GM10248 (cell line): ENCODE measurements around the gene DPH5.
"Not testable (repeated sequence)": the region's sequence is repeated elsewhere in the genome, so short reads cannot be mapped to it uniquely, and the experiment has no call there.

Experiments
- CTCF ChIA-PET: fragments of 300-600 bp; sonication (Branson Sonifier 250); formaldehyde crosslinking; extraction: SDS; loops from one replicate; lab custom pipeline; 2021; ENCODE audit warnings: antibody characterized with exemption; lab: Yijun Ruan, JAX
- POLR2A ChIA-PET: fragments of 350-650 bp; sonication (Branson Sonifier 250); formaldehyde crosslinking; extraction: SDS; loops from one replicate; lab custom pipeline; 2020; ENCODE audit warnings: antibody characterized with exemption; lab: Yijun Ruan, JAX
- DNase-seq: peaks from one replicate; pipeline ENCODE4 v3.0.0; 2012; ENCODE audit errors: extremely low spot score
- TF ChIP-seq, protein P1 (sequence below): IDR thresholded peaks from 2 replicates; pipeline ENCODE4 v1.5.1; 2012; ENCODE audit warnings: mild to moderate bottlenecking, low read depth; ENCODE audit errors: extremely low read depth, missing control alignments, control extremely low read depth

The DPH5 gene

DNA sequence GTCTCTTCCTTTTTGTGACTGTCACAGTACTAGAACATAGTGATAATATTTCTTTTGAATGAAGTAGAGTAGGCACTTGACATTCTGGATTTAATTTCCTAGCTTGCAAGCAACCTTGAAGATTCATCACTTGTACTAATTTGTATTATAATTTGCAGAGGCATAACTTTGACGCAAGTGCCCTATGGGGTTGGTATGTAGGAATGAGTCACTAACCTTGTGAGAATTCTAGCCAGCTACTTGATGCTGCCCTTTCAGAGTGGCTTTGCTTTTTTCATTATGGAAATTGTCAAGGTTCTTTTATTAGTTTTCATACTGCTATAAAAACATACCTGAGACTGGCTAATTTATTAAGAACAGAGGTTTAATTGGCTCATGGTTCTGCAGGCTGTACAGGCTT is 13.7 kb upstream of the DPH5 start:
- DNase-seq: no peak

GRCh38 chr1:101037316-101037715 is 11.7 kb upstream of the DPH5 start:
- ChIA-PET CTCF (interaction anchor here (0.9 to 2.2 kb wide), 3 partner anchors 9 to 251 kb away, joined by 4 to 9 read pairs (median 4); no protein-coding TSS in a partner anchor), POLR2A (no interaction called here)
- no peak for DNase-seq
- TF ChIP-seq, protein P1, sequence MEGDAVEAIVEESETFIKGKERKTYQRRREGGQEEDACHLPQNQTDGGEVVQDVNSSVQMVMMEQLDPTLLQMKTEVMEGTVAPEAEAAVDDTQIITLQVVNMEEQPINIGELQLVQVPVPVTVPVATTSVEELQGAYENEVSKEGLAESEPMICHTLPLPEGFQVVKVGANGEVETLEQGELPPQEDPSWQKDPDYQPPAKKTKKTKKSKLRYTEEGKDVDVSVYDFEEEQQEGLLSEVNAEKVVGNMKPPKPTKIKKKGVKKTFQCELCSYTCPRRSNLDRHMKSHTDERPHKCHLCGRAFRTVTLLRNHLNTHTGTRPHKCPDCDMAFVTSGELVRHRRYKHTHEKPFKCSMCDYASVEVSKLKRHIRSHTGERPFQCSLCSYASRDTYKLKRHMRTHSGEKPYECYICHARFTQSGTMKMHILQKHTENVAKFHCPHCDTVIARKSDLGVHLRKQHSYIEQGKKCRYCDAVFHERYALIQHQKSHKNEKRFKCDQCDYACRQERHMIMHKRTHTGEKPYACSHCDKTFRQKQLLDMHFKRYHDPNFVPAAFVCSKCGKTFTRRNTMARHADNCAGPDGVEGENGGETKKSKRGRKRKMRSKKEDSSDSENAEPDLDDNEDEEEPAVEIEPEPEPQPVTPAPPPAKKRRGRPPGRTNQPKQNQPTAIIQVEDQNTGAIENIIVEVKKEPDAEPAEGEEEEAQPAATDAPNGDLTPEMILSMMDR: no peak

More for the DNA sequence above, 13.7 kb upstream of the DPH5 start:
- CTCF ChIA-PET: no interaction called here
- POLR2A ChIA-PET: no interaction called here
- TF ChIP-seq, protein P1: no peak

DNA sequence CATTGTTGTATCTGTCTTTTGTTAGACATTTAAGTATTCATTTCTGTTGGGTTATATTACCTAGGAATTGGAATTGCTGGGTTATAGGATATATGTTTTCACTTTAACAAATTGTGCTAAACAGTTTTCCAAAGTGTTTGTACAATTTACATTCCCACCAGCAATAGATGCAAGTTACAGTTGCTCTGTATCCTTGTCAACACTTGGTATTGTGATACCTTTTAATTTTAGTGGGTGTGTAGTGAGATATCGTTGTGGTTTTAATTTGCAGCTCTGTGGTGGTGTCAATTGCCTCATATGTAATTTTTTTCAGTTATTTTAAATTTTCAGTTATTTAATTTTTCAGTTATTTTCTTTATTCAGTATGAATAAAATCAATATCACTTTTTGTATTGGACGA is 7.4 kb upstream of the DPH5 start:
- POLR2A ChIA-PET: no interaction called here
- CTCF ChIA-PET: no interaction called here
- TF ChIP-seq, protein P1: no peak
- no peak for DNase-seq

DNA sequence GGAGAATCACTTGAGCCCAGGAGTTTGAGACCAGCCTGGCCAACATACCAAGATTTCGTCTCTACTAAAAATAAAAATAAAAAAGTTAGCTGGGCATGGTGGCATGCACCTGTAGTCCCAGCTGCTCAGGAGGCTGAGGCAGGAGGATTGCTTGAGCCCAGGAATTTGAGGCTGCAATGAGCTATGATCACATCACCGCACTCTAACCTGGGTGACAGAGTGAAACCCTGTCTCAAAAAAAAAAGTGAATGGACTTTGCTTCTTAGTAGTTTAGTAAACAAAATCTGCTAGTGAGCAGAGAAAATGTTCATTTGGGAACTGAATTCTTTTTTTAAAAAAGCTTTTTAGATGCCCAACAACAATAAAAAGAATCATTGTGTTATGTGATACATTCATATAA is 6.5 kb upstream of the DPH5 start:
- CTCF ChIA-PET: interaction anchor here (0.8 to 3.4 kb wide), 5 partner anchors 11 to 259 kb away, joined by 3 to 10 read pairs (median 4); no protein-coding TSS in a partner anchor
- DNase-seq, POLR2A ChIA-PET: not testable (repeated sequence)

DNA sequence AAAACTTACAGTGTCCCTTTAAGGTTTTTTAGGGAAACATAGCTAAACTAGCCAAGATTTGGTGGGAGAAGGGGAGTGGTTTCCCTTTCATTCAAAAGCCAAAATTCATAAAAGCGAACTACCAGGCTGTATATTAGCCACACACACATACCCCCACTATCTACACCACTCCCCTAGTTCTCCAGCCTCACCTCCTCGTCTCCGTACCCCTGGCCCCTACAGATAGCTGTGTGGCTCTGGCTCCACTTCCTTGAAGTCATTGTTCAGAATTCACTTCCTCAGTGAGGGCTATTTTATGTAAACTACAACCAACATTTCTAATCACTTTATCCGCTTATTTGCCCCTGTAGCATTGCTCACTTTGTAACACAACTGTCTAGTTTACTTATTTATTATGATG is 5.3 kb upstream of the DPH5 start:
- TF ChIP-seq, protein P1: no peak
- no peak for DNase-seq
- POLR2A ChIA-PET: no interaction called here
- CTCF ChIA-PET: interaction anchor here (0.9 to 3.4 kb wide), 3 partner anchors 10 to 327 kb away, joined by 3 to 10 read pairs (median 3); no protein-coding TSS in a partner anchor

DNA sequence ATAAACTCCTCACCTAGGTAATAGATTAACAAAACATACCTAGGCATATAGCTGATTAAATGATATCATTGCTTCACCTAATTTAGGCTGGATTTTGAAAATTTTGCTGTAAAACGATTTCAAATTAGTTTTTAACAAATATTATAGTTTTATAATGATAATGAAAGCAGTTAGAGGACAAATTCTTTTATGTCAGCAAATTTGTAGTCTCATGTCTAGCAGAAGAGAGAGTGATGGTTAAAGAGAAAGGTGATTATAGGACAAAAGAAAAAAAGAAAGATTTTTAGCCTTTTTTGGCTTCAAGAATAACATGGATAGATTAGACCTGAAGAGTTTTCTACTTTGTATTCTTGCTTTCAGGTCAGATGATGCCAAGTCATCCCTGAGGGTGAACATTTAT is 3.6 kb upstream of the DPH5 start:
- POLR2A ChIA-PET: no interaction called here
- TF ChIP-seq, protein P1: no peak
- CTCF ChIA-PET: interaction anchor here (1.6 to 3.4 kb wide), 2 partner anchors 8 to 12 kb away, joined by 5 to 10 read pairs; no protein-coding TSS in a partner anchor
- no peak for DNase-seq

DNA sequence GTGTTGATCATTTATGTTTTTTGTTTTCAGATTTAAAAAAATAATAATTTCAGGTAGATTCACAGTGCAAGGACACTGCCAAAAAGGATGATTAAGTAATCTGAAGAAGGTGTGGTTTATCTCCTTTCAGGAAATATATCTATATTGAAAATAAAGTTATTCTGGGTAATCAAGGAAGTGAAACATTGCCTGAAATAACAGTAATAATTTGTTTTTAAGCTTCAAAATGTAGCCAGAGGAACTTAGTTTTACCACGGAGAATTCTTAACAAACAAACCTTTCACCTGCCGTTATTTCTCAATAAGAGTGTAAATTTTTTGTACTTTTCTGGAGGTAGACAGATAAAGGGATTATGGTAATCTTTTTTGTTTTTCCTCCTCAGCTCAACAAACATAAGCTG is 2.9 kb upstream of the DPH5 start:
- CTCF ChIA-PET: interaction anchor here (0.6 to 3.6 kb wide), 4 partner anchors 9 to 210 kb away, joined by 3 to 10 read pairs (median 4); no protein-coding TSS in a partner anchor
- POLR2A ChIA-PET: no interaction called here
- no peak for DNase-seq
- TF ChIP-seq, protein P1: no peak
